Neural progenitor cell (in vitro differentiated cells): ENCODE data around the gene RAD51B.

Source experiments
- CTCF ChIP-seq: fragments of 200-600 bp; sonication (generic); IDR thresholded peaks from 2 replicates; pipeline ENCODE4 v1.5.1; 2017; ENCODE audit warnings: antibody characterized with exemption, mild to moderate bottlenecking
- EZH2phosphoT487 ChIP-seq: fragments of 200-600 bp; sonication (generic); IDR thresholded peaks from 2 replicates; pipeline ENCODE4 v1.6.1; 2017; ENCODE audit warnings: antibody characterized with exemption

GRCh38 chr14:68739701-68740100 is 920.1 kb downstream of the RAD51B start:
- no peak for TF ChIP-seq CTCF
- no peak for TF ChIP-seq EZH2phosphoT487
